ENCODE results near the gene BMP2. TPM values are rescaled to one million over a fixed set of nuclear protein-coding genes. Genes with fewer than 3 reads are reported as not detected.

BMP2 gene
- total RNA-seq, 1 donor from 2014 or later: 17.6 TPM

DNA sequence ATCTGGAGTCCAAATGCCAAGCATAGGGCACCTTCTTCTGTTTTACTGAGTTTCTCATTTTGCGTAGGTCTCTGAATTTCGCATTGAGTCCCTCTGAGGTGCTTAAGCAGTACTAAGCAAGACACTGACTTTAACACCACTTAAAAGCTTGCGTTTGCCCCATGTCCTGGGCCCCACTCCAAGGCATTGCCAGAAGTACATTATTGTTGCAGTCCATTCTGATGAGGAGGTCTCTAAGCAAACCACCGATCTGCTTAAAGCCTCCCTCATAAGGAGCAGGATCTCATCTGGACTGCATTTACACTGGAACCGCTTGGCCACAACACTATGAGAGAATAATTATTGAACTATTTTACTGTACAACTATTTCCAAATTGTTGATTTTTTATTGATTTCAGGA is 16.3 kb downstream of the BMP2 start:
- TF ChIP-seq, protein P1, sequence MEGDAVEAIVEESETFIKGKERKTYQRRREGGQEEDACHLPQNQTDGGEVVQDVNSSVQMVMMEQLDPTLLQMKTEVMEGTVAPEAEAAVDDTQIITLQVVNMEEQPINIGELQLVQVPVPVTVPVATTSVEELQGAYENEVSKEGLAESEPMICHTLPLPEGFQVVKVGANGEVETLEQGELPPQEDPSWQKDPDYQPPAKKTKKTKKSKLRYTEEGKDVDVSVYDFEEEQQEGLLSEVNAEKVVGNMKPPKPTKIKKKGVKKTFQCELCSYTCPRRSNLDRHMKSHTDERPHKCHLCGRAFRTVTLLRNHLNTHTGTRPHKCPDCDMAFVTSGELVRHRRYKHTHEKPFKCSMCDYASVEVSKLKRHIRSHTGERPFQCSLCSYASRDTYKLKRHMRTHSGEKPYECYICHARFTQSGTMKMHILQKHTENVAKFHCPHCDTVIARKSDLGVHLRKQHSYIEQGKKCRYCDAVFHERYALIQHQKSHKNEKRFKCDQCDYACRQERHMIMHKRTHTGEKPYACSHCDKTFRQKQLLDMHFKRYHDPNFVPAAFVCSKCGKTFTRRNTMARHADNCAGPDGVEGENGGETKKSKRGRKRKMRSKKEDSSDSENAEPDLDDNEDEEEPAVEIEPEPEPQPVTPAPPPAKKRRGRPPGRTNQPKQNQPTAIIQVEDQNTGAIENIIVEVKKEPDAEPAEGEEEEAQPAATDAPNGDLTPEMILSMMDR (IDR thresholded peaks at IDR 0.05; ENCODE audit: unreplicated experiment): no peak
- Mint-ChIP-seq H3K27me3 (peaks cover 4% of the 10 kb centered on the region), H3K4me1 (ENCODE audit: low read depth) (peaks cover 15% of the 10 kb centered on the region), H3K36me3 (ENCODE audit: insufficient read depth) (peaks cover 8% of the 10 kb centered on the region), H3K9me3 (ENCODE audit: low read depth) (no peaks in the 10 kb centered on the region), H3K27ac (no peak overlapping the region), H3K4me3 (ENCODE audit: low read depth) (no peak overlapping the region)
- DNase-seq (ENCODE audit: low spot score, unreplicated experiment): no peak

GRCh38 chr20:6784210-6784631 is 16.7 kb downstream of the BMP2 start:
- no peak overlapping the region for H3K27ac Mint-ChIP-seq

GRCh38 chr20:6784767-6785166 is 17.3 kb downstream of the BMP2 start:
- Mint-ChIP-seq H3K4me3 (ENCODE audit: low read depth) (no peak overlapping the region), H3K4me1 (ENCODE audit: low read depth) (peaks cover 15% of the 10 kb centered on the region), H3K9me3 (ENCODE audit: low read depth) (no peaks in the 10 kb centered on the region), H3K27me3 (peaks cover 4% of the 10 kb centered on the region), H3K36me3 (ENCODE audit: insufficient read depth) (peaks cover 7% of the 10 kb centered on the region), H3K27ac (no peak overlapping the region)
- TF ChIP-seq, protein P1 (IDR thresholded peaks at IDR 0.05; ENCODE audit: unreplicated experiment): no peak
- no peak for DNase-seq (ENCODE audit: low spot score, unreplicated experiment)

More at GRCh38 chr20:6784210-6784631, 16.7 kb downstream of the BMP2 start:
- Mint-ChIP-seq H3K9me3 (ENCODE audit: low read depth) (no peaks in the 10 kb centered on the region), H3K4me1 (ENCODE audit: low read depth) (peaks cover 15% of the 10 kb centered on the region), H3K27me3 (peaks cover 4% of the 10 kb centered on the region), H3K36me3 (ENCODE audit: insufficient read depth) (peaks cover 7% of the 10 kb centered on the region), H3K4me3 (ENCODE audit: low read depth) (no peak overlapping the region)
- no peak for DNase-seq (ENCODE audit: low spot score, unreplicated experiment)
- TF ChIP-seq, protein P1 (IDR thresholded peaks at IDR 0.05; ENCODE audit: unreplicated experiment): no peak

- Mint-ChIP-seq H3K27ac (no peak overlapping the region), H3K27me3 (peaks cover 4% of the 10 kb centered on the region), H3K4me3 (ENCODE audit: low read depth) (no peak overlapping the region), H3K9me3 (ENCODE audit: low read depth) (no peaks in the 10 kb centered on the region), H3K36me3 (ENCODE audit: insufficient read depth) (peaks cover 3% of the 10 kb centered on the region), H3K4me1 (ENCODE audit: low read depth) (peaks cover 6% of the 10 kb centered on the region)
- no peak for DNase-seq (ENCODE audit: low spot score, unreplicated experiment)
- TF ChIP-seq, protein P1 (IDR thresholded peaks at IDR 0.05; ENCODE audit: unreplicated experiment): no peak
Measured at GRCh38 chr20:6786548-6786947, 19.1 kb downstream of the BMP2 start.

DNA sequence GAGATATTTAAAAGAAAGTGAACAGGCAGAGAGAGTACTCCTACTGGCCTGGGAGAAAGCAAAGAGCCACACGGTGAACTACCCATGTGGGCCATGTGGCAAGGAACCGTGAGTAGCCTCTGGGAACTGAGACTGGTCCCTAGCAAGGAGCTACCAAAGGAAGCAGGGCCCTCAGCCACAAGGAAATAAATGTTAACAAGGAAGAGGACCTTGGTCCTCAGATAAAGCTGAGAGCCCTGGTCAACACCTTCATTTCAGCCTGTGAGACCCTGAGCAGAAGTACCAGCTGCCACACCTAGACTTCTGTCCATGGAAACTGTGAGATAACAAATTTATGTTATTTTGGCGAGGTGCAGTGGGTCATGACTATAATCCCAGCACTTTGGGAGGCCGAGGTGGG is 25.3 kb downstream of the BMP2 start:
- TF ChIP-seq, protein P1 (IDR thresholded peaks at IDR 0.05; ENCODE audit: unreplicated experiment): no peak
- no peaks in the 10 kb centered on the region for H3K9me3 Mint-ChIP-seq (ENCODE audit: low read depth)
- DNase-seq (ENCODE audit: low spot score, unreplicated experiment): no peak
- no peaks in the 10 kb centered on the region for H3K36me3 Mint-ChIP-seq (ENCODE audit: insufficient read depth)
- peaks cover 19% of the 10 kb centered on the region for H3K27me3 Mint-ChIP-seq
- no peak overlapping the region for H3K4me3 Mint-ChIP-seq (ENCODE audit: low read depth)
- no peaks in the 10 kb centered on the region for H3K4me1 Mint-ChIP-seq (ENCODE audit: low read depth)
- H3K27ac Mint-ChIP-seq: no peak overlapping the region

All from progenitor cell of endocrine pancreas (in vitro differentiated cells).